Brain microvascular endothelial cell (primary cell): ENCODE measurements around the gene SLC16A8.

ENCODE experiments used
- DNase-seq: peaks from one replicate; pipeline ENCODE4 v3.0.0-alpha.2; 2020
- H3K27ac ChIP-seq: fragments of 250-450 bp; sonication (Bioruptor Pico); 2 replicates; pipeline ENCODE4 v1.5.1; 2020; ENCODE audit warnings: mild to moderate bottlenecking, moderate library complexity
- H3K27me3 ChIP-seq: fragments of 250-450 bp; sonication (Bioruptor Pico); replicated peaks from 2 replicates; pipeline ENCODE4 v1.5.1; 2020; ENCODE audit warnings: mild to moderate bottlenecking
- H3K36me3 ChIP-seq: fragments of 250-450 bp; sonication (Bioruptor Pico); replicated peaks from 2 replicates; pipeline ENCODE4 v1.5.1; 2020; ENCODE audit warnings: mild to moderate bottlenecking
- H3K4me3 ChIP-seq: 2 replicates; pipeline ENCODE4 v1.5.1; 2011; ENCODE audit warnings: low read depth, mild to moderate bottlenecking, control low read depth, low read length, moderate library complexity
- CTCF ChIP-seq: IDR thresholded peaks from 2 replicates; pipeline ENCODE4 v1.5.1; 2011; ENCODE audit warnings: low read depth, mild to moderate bottlenecking, moderate library complexity, low read length, control low read depth, inconsistent platforms; ENCODE audit errors: missing control alignments
- in situ Hi-C: cut with HindIII; loops from 2 replicates; pipeline ENCODE4 v1.10.0; 2017; ENCODE audit warnings: low sequenced_read_pairs, low pct_ligation_motif_present

Gene SLC16A8

GRCh38 chr22:38070250-38070921 is 13.6 kb downstream of the SLC16A8 start:
- no peak for TF ChIP-seq CTCF
- H3K27ac ChIP-seq, result no peak overlapping the region
- in situ Hi-C loops, result no loop called here
- H3K36me3 ChIP-seq, result peaks cover 3% of the 10 kb centered on the region
- H3K4me3 ChIP-seq, result no peak overlapping the region
- DNase-seq, result no peak
- no peaks in the 10 kb centered on the region for H3K27me3 ChIP-seq

- in situ Hi-C loops, result no loop called here
- Histone ChIP-seq H3K4me3 (no peak overlapping the region), H3K27me3 (no peaks in the 10 kb centered on the region), H3K27ac (no peak overlapping the region), H3K36me3 (peaks cover 3% of the 10 kb centered on the region)
- TF ChIP-seq CTCF, result peak; percentile 85
- peak; percentile 62 for DNase-seq
Measured at GRCh38 chr22:38069372-38070249, 14.4 kb downstream of the SLC16A8 start.

- H3K27me3 ChIP-seq, result no peaks in the 10 kb centered on the region
- H3K27ac ChIP-seq, result no peak overlapping the region
- no peak for DNase-seq
- H3K36me3 ChIP-seq, result peaks cover 3% of the 10 kb centered on the region
- H3K4me3 ChIP-seq, result no peak overlapping the region
- in situ Hi-C loops, result no loop called here
- TF ChIP-seq CTCF, result no peak
Measured at GRCh38 chr22:38068641-38069371, 15.2 kb downstream of the SLC16A8 start.

GRCh38 chr22:38067761-38068360 is 16.1 kb downstream of the SLC16A8 start:
- no peaks in the 10 kb centered on the region for H3K27me3 ChIP-seq
- peaks cover under 1% of the 10 kb centered on the region for H3K36me3 ChIP-seq
- no peak overlapping the region for H3K27ac ChIP-seq
- TF ChIP-seq CTCF, result no peak
- no peak for DNase-seq
- in situ Hi-C loops, result no loop called here
- no peak overlapping the region for H3K4me3 ChIP-seq

- H3K27ac ChIP-seq, result no peak overlapping the region
- H3K27me3 ChIP-seq, result no peaks in the 10 kb centered on the region
- no peak for DNase-seq
- no peaks in the 10 kb centered on the region for H3K36me3 ChIP-seq
- no peak overlapping the region for H3K4me3 ChIP-seq
- TF ChIP-seq CTCF, result no peak
- in situ Hi-C loops, result no loop called here
Measured at GRCh38 chr22:38067028-38067415, 17.0 kb downstream of the SLC16A8 start.
